Measurements from ENCODE around the gene EFS.
A peak's percentile ranks its signal among the peaks of the same experiment; 100 is the strongest.

The EFS gene

GRCh38 chr14:23362200-23362599, 2.8 kb downstream of the EFS start:
- peak in 1 of 2 experiments; percentile 8 for DNase-seq
- TF ChIP-seq POLR2A (IDR thresholded peaks at IDR 0.05; ENCODE audit: low read length) = no peak

- TF ChIP-seq GATA1 (IDR thresholded peaks at IDR 0.05; ENCODE audit: low read depth, low read length) (no peak), POLR2A (IDR thresholded peaks at IDR 0.05; ENCODE audit: low read length) (no peak)
- DNase-seq = no peak
These were observed 3.2 kb downstream of the EFS start for GRCh38 chr14:23361763-23362162.

DNA sequence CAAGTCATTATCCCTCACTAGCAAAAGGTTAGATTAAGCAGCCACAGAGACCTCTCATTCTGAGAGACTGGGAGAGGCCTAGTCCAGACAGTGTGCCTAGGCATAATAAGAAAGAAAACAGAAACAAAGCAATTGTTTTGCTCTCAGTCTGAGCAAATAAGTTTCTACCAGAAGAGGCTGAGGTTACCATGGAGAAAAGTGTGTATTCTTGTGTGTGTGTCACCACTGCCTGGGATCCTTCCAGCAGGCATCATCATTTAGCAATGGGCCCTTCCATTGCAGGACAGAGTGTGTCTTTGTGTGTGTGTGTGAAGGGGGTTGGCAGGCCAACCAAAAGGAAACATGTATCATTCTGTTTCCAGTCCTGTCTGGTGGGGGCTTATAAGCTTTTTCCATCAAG, 3.7 kb downstream of the EFS start:
- no peak for DNase-seq

DNA sequence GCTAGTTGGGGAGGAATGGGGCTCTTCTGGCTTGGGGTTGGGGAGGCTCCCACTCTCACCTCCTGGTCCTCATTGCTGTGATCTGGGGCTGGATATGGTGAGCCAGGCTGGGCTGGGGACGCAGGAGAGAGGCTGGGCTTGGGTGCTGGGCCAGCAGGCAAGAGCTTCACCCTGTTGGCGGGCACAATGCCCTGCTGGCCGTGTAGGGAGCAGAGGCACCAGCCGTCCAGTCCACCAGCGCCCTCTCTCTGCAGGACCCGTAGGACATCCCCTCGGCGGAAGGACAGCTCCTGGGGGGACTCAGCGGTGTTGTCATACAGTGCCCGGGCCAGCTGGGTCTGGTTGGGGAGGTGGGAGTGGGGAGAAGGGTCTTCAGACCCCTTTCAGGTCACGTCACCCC, 4.5 kb downstream of the EFS start:
- TF ChIP-seq GATA1 (IDR thresholded peaks at IDR 0.05; ENCODE audit: low read depth, low read length) (no peak), POLR2A (IDR thresholded peaks at IDR 0.05; ENCODE audit: low read length) (no peak)
- DNase-seq = peak; percentile 9 to 21

More for the DNA sequence above, 3.7 kb downstream of the EFS start:
- no peak for TF ChIP-seq POLR2A (IDR thresholded peaks at IDR 0.05; ENCODE audit: low read length)
- TF ChIP-seq GATA1 (IDR thresholded peaks at IDR 0.05; ENCODE audit: low read depth, low read length) = no peak

DNA sequence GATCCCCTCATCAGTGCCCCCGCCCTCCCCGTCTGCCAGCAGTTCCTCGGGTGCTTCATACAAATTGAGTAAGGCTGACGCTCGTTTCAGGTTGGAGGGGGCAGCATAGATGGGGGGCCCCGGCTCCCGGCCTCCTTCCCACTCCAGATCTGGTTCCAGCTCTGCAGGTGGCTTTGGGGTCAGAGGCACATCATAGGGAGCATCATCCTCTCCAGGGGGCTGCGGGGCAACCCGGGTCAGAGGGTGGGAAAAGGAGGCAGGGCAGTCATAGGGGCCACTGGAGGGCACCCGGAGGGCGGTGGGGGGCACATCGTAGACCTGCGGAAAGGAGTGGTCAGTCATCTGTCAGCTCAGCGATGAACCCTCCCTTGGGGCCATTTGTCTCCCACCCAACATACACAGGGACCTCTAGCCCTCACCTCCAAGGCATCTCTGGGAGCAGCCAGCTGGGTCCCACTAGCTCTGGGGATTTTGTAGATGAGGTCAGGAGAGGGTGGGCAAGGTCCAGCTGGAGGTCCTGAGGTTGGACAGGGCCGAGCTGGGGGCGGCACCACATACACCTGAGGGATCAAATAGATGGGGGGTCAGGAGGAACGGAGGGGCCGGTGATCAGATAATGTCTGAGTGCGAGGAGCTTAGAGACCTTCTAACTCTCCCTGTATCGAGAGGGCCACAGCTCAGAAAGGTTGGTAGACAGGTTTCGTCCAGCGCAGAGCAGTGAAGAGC, 5.1 kb downstream of the EFS start:
- TF ChIP-seq POLR2A (IDR thresholded peaks at IDR 0.05; ENCODE audit: low read length) = no peak
- no peak for TF ChIP-seq GATA1 (IDR thresholded peaks at IDR 0.05; ENCODE audit: low read depth, low read length)
- no peak for DNase-seq

DNA sequence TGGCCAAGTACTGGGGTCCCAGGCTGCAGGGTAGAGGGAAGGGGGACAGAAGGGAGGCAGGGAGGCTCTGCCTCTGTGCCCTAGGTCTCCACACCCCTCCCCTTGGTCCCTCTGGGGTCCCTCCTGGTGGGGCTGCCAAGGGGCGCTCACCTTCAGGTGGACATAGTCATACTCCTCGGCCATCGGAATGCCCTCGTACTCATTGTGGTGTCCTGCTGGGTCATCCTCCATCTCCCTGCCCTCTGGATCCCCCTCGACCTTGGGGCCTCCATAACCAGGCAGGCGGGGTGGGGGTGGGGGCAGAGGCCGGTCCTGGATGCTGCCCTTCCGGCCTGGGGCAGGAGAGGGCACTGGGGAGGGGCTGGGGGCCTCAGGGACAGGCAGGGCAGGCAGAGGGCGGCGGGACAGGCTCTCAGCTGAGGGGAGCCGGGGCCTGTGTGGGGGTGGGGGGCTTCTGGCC, 5.8 kb downstream of the EFS start:
- TF ChIP-seq POLR2A (IDR thresholded peaks at IDR 0.05; ENCODE audit: low read length) = no peak
- TF ChIP-seq GATA1 (IDR thresholded peaks at IDR 0.05; ENCODE audit: low read depth, low read length) = no peak
- no peak for DNase-seq

DNA sequence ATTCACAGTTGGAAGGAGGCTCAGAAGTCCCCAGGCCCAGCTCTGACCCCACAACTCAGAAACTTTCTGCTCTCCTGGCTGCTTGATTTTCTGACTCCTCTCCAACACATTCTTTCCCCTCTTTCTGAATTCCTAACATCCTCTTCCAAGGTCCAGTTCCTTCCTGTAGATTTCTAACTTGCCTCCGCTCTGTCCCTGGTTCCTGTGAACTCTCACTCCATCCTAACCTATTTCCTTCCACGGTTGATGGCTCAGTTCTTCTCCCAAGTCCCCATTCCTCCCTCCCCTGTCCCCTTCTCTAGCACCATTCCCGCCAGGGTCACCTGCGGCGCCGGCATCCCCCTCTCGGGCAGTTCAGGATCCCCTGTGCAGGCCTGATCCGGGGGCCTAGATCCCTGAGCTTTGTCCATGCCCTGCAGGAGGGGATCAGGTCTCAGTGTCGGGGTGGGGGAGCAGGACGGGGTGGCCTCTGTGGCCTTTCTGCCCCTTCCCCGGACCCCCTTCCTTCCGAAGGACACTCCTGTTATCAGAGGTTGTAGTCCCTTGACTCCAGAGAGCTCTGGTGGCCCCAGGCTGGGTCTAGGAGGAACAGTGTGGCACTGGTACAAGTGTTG, 6.3 kb downstream of the EFS start:
- no peak for TF ChIP-seq POLR2A (IDR thresholded peaks at IDR 0.05; ENCODE audit: low read length)

DNA sequence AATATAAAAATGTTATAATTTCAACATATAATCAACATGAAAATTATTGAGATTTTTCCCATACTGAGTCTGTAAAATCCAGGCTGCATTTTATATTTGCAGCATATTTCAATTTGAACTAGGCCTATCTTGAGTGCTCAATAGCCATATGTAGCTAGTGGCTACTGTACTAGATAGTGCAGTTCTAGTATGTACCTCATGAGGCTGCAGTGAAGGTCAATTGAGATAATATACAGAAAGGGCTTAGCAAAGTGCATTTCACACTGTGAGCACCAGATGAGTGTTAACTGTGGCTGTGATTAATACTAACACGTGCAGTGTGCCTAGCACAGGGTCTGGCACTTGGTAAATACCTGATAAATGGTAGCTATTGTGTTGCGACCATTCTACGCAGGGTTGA, 6.9 kb downstream of the EFS start:
- TF ChIP-seq GATA1 (IDR thresholded peaks at IDR 0.05; ENCODE audit: low read depth, low read length) (no peak), POLR2A (IDR thresholded peaks at IDR 0.05; ENCODE audit: low read length) (no peak)
- no peak for DNase-seq

More for the DNA sequence above, 6.3 kb downstream of the EFS start:
- no peak for DNase-seq

DNA sequence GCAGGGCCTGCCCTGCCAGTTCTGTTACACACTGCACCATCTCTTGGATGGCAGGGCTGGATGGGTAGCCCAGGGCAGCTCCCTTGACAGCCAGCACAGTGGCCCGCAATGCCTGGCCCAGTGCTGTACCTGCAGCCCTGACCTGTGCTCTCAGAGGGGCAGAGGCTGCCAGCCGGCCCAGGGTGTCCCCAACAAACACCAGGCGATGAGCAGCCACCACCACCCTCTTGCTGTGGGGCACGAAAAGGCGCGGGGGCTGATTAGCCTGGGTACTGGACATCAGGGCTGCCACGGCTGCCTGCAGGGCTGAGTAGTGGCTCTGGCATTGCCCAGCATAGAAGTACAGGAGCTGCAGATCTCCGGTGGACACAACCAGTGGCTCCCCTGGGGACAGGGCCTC, 7.7 kb downstream of the EFS start:
- DNase-seq = no peak
- TF ChIP-seq POLR2A (IDR thresholded peaks at IDR 0.05; ENCODE audit: low read length) = no peak
- TF ChIP-seq GATA1 (IDR thresholded peaks at IDR 0.05; ENCODE audit: low read depth, low read length) = no peak

- TF ChIP-seq POLR2A (IDR thresholded peaks at IDR 0.05; ENCODE audit: low read length) (no peak), GATA1 (IDR thresholded peaks at IDR 0.05; ENCODE audit: low read depth, low read length) (no peak)
- DNase-seq = no peak
These were observed 8.3 kb downstream of the EFS start for GRCh38 chr14:23356662-23357061.

- no peak for DNase-seq
- TF ChIP-seq GATA1 (IDR thresholded peaks at IDR 0.05; ENCODE audit: low read depth, low read length) (no peak), POLR2A (IDR thresholded peaks at IDR 0.05; ENCODE audit: low read length) (no peak)
These were observed 9.0 kb downstream of the EFS start for GRCh38 chr14:23355871-23356435.

GRCh38 chr14:23354990-23355389, 10.0 kb downstream of the EFS start:
- DNase-seq = no peak
- TF ChIP-seq GATA1 (IDR thresholded peaks at IDR 0.05; ENCODE audit: low read depth, low read length) (no peak), POLR2A (IDR thresholded peaks at IDR 0.05; ENCODE audit: low read length) (no peak)

DNA sequence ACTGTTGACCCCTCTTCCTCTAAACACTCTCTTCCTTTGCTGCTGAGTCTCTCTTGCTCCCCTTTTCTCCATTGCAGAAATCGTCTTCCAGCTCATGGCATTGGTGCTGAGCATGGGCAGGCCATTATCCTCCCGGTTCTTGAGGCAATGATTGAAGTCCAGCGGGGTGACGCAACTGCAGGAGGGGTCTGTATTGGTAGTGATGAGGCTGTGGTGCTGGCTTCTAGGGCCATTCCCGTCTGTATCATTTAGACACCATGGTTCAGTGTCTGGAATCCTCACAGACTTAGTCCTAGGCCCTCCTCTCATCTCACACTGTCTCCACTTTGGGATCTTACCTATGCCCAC, 11.6 kb downstream of the EFS start:
- TF ChIP-seq GATA1 (IDR thresholded peaks at IDR 0.05; ENCODE audit: low read depth, low read length) (no peak), POLR2A (IDR thresholded peaks at IDR 0.05; ENCODE audit: low read length) (no peak)
- DNase-seq = no peak

GRCh38 chr14:23352506-23353432, 12.2 kb downstream of the EFS start, which contains the start of gene SLC22A17:
Gene SLC22A17 (minus strand): TSS chr14:23352887.
- no peak for TF ChIP-seq POLR2A (IDR thresholded peaks at IDR 0.05; ENCODE audit: low read length)
- no peak for TF ChIP-seq GATA1 (IDR thresholded peaks at IDR 0.05; ENCODE audit: low read depth, low read length)
- DNase-seq = no peak
